ENCODE data around the gene SLC38A10.
A peak's percentile ranks its signal among the peaks of the same experiment; 100 is the strongest.

The SLC38A10 gene

GRCh38 chr17:81206657-81207056 lies 88.5 kb downstream of the SLC38A10 start:
- Histone ChIP-seq H3K4me3 (ENCODE audit: low read length) (no peak overlapping the region), H3K56ac (ENCODE audit: low read length) (no peak overlapping the region), H4K8ac (ENCODE audit: low read depth, low read length) (no peak overlapping the region), H3K18ac (ENCODE audit: low read length) (no peak overlapping the region), H3K27ac (ENCODE audit: low read depth, low read length) (no peak overlapping the region), H3K9ac (ENCODE audit: low read length) (no peak overlapping the region), H4K5ac (ENCODE audit: low read length) (no peak overlapping the region), H2BK5ac (ENCODE audit: low read length) (no peak overlapping the region), H3K27me3 (ENCODE audit: insufficient read depth, low read length, poor library complexity) (no peaks in the 10 kb centered on the region), H3K79me1 (ENCODE audit: low read length) (no peaks in the 10 kb centered on the region), H3K23ac (ENCODE audit: low read length) (no peak overlapping the region), H2BK120ac (ENCODE audit: low read depth, low read length) (no peak overlapping the region), H2BK15ac (replicated peaks; ENCODE audit: low read depth) (no peak overlapping the region), H3K36me3 (ENCODE audit: control insufficient read depth, insufficient read depth, low read length) (no peaks in the 10 kb centered on the region), H3K4ac (ENCODE audit: low read depth, low read length) (no peak overlapping the region), H3K4me2 (ENCODE audit: low read length) (no peak overlapping the region), H2AK5ac (ENCODE audit: low read length) (no peak overlapping the region), H3K4me1 (ENCODE audit: control insufficient read depth, low read depth, low read length) (no peaks in the 10 kb centered on the region), H3K79me2 (ENCODE audit: control insufficient read depth, insufficient read depth, low read length) (no peaks in the 10 kb centered on the region)
- no peak for DNase-seq
- WGBS (ENCODE audit: extremely low coverage, insufficient coverage, low lambda C conversion rate), result no CpG with 5 or more reads among the region's 12 CpGs

GRCh38 chr17:81206166-81206565 lies 88.9 kb downstream of the SLC38A10 start:
- no peaks in the 10 kb centered on the region for H3K36me3 ChIP-seq (ENCODE audit: control insufficient read depth, insufficient read depth, low read length)
- H4K8ac ChIP-seq (ENCODE audit: low read depth, low read length), result no peak overlapping the region
- no peaks in the 10 kb centered on the region for H3K27me3 ChIP-seq (ENCODE audit: insufficient read depth, low read length, poor library complexity)
- H3K4me1 ChIP-seq (ENCODE audit: control insufficient read depth, low read depth, low read length), result no peaks in the 10 kb centered on the region
- no peak overlapping the region for H3K56ac ChIP-seq (ENCODE audit: low read length)
- H3K18ac ChIP-seq (ENCODE audit: low read length), result no peak overlapping the region
- H3K9ac ChIP-seq (ENCODE audit: low read length), result no peak overlapping the region
- H3K4me3 ChIP-seq (ENCODE audit: low read length), result no peak overlapping the region
- no peak overlapping the region for H2BK5ac ChIP-seq (ENCODE audit: low read length)
- no peak for DNase-seq
- no peak overlapping the region for H2BK15ac ChIP-seq (replicated peaks; ENCODE audit: low read depth)
- H3K79me1 ChIP-seq (ENCODE audit: low read length), result no peaks in the 10 kb centered on the region
- no peaks in the 10 kb centered on the region for H3K79me2 ChIP-seq (ENCODE audit: control insufficient read depth, insufficient read depth, low read length)
- no peak overlapping the region for H3K4me2 ChIP-seq (ENCODE audit: low read length)
- WGBS (ENCODE audit: extremely low coverage, insufficient coverage, low lambda C conversion rate), result no CpG with 5 or more reads among the region's 4 CpGs
- H2AK5ac ChIP-seq (ENCODE audit: low read length), result no peak overlapping the region
- H3K4ac ChIP-seq (ENCODE audit: low read depth, low read length), result no peak overlapping the region
- H3K27ac ChIP-seq (ENCODE audit: low read depth, low read length), result no peak overlapping the region
- H3K23ac ChIP-seq (ENCODE audit: low read length), result no peak overlapping the region
- no peak overlapping the region for H2BK120ac ChIP-seq (ENCODE audit: low read depth, low read length)
- H4K5ac ChIP-seq (ENCODE audit: low read length), result no peak overlapping the region

- DNase-seq, result no peak
- no peaks in the 10 kb centered on the region for H3K79me1 ChIP-seq (ENCODE audit: low read length)
- H3K23ac ChIP-seq (ENCODE audit: low read length), result no peak overlapping the region
- no peaks in the 10 kb centered on the region for H3K27me3 ChIP-seq (ENCODE audit: insufficient read depth, low read length, poor library complexity)
- no peak overlapping the region for H4K8ac ChIP-seq (ENCODE audit: low read depth, low read length)
- H3K56ac ChIP-seq (ENCODE audit: low read length), result no peak overlapping the region
- H2BK15ac ChIP-seq (replicated peaks; ENCODE audit: low read depth), result no peak overlapping the region
- no peak overlapping the region for H2BK5ac ChIP-seq (ENCODE audit: low read length)
- H3K79me2 ChIP-seq (ENCODE audit: control insufficient read depth, insufficient read depth, low read length), result no peaks in the 10 kb centered on the region
- H4K5ac ChIP-seq (ENCODE audit: low read length), result no peak overlapping the region
- H3K18ac ChIP-seq (ENCODE audit: low read length), result no peak overlapping the region
- H3K4ac ChIP-seq (ENCODE audit: low read depth, low read length), result no peak overlapping the region
- no CpG with 5 or more reads among the region's 10 CpGs for WGBS (ENCODE audit: extremely low coverage, insufficient coverage, low lambda C conversion rate)
- no peak overlapping the region for H2BK120ac ChIP-seq (ENCODE audit: low read depth, low read length)
- H3K4me2 ChIP-seq (ENCODE audit: low read length), result no peak overlapping the region
- H3K4me3 ChIP-seq (ENCODE audit: low read length), result no peak overlapping the region
- H3K27ac ChIP-seq (ENCODE audit: low read depth, low read length), result no peak overlapping the region
- H2AK5ac ChIP-seq (ENCODE audit: low read length), result no peak overlapping the region
- H3K4me1 ChIP-seq (ENCODE audit: control insufficient read depth, low read depth, low read length), result no peaks in the 10 kb centered on the region
- no peak overlapping the region for H3K9ac ChIP-seq (ENCODE audit: low read length)
- H3K36me3 ChIP-seq (ENCODE audit: control insufficient read depth, insufficient read depth, low read length), result no peaks in the 10 kb centered on the region
These were observed 90.5 kb downstream of the SLC38A10 start for GRCh38 chr17:81204578-81204977.

- Histone ChIP-seq H3K23ac (ENCODE audit: low read length) (no peak overlapping the region), H3K56ac (ENCODE audit: low read length) (no peak overlapping the region), H3K9ac (ENCODE audit: low read length) (no peak overlapping the region), H2AK5ac (ENCODE audit: low read length) (no peak overlapping the region), H2BK5ac (ENCODE audit: low read length) (no peak overlapping the region), H3K36me3 (ENCODE audit: control insufficient read depth, insufficient read depth, low read length) (no peaks in the 10 kb centered on the region), H3K4me2 (ENCODE audit: low read length) (no peak overlapping the region), H3K4me1 (ENCODE audit: control insufficient read depth, low read depth, low read length) (no peaks in the 10 kb centered on the region), H3K18ac (ENCODE audit: low read length) (no peak overlapping the region), H3K27ac (ENCODE audit: low read depth, low read length) (no peak overlapping the region), H4K5ac (ENCODE audit: low read length) (no peak overlapping the region), H4K8ac (ENCODE audit: low read depth, low read length) (no peak overlapping the region), H3K27me3 (ENCODE audit: insufficient read depth, low read length, poor library complexity) (no peaks in the 10 kb centered on the region), H2BK120ac (ENCODE audit: low read depth, low read length) (no peak overlapping the region), H3K79me2 (ENCODE audit: control insufficient read depth, insufficient read depth, low read length) (no peaks in the 10 kb centered on the region), H2BK15ac (replicated peaks; ENCODE audit: low read depth) (no peak overlapping the region), H3K79me1 (ENCODE audit: low read length) (no peaks in the 10 kb centered on the region), H3K4me3 (ENCODE audit: low read length) (no peak overlapping the region), H3K4ac (ENCODE audit: low read depth, low read length) (no peak overlapping the region)
- WGBS (ENCODE audit: extremely low coverage, insufficient coverage, low lambda C conversion rate), result no CpG with 5 or more reads among the region's 20 CpGs
- no peak for DNase-seq
These were observed 92.0 kb downstream of the SLC38A10 start for GRCh38 chr17:81203136-81203535.

- Histone ChIP-seq H2BK5ac (ENCODE audit: low read length) (no peak overlapping the region), H3K18ac (ENCODE audit: low read length) (no peak overlapping the region), H2BK15ac (replicated peaks; ENCODE audit: low read depth) (no peak overlapping the region), H3K27ac (ENCODE audit: low read depth, low read length) (no peak overlapping the region), H3K27me3 (ENCODE audit: insufficient read depth, low read length, poor library complexity) (no peaks in the 10 kb centered on the region), H4K8ac (ENCODE audit: low read depth, low read length) (no peak overlapping the region), H2BK120ac (ENCODE audit: low read depth, low read length) (no peak overlapping the region), H3K23ac (ENCODE audit: low read length) (no peak overlapping the region), H3K56ac (ENCODE audit: low read length) (no peak overlapping the region), H2AK5ac (ENCODE audit: low read length) (no peak overlapping the region), H4K5ac (ENCODE audit: low read length) (no peak overlapping the region), H3K4me1 (ENCODE audit: control insufficient read depth, low read depth, low read length) (no peaks in the 10 kb centered on the region), H3K36me3 (ENCODE audit: control insufficient read depth, insufficient read depth, low read length) (no peaks in the 10 kb centered on the region), H3K79me1 (ENCODE audit: low read length) (no peaks in the 10 kb centered on the region), H3K9ac (ENCODE audit: low read length) (no peak overlapping the region), H3K4me2 (ENCODE audit: low read length) (no peak overlapping the region), H3K4me3 (ENCODE audit: low read length) (no peak overlapping the region), H3K79me2 (ENCODE audit: control insufficient read depth, insufficient read depth, low read length) (no peaks in the 10 kb centered on the region), H3K4ac (ENCODE audit: low read depth, low read length) (no peak overlapping the region)
- no CpG with 5 or more reads among the region's 10 CpGs for WGBS (ENCODE audit: extremely low coverage, insufficient coverage, low lambda C conversion rate)
- no peak for DNase-seq
These were observed 92.8 kb downstream of the SLC38A10 start for GRCh38 chr17:81202318-81202717.

- no peak overlapping the region for H2BK120ac ChIP-seq (ENCODE audit: low read depth, low read length)
- no peaks in the 10 kb centered on the region for H3K79me1 ChIP-seq (ENCODE audit: low read length)
- no peak overlapping the region for H3K27ac ChIP-seq (ENCODE audit: low read depth, low read length)
- H3K23ac ChIP-seq (ENCODE audit: low read length), result no peak overlapping the region
- no peaks in the 10 kb centered on the region for H3K27me3 ChIP-seq (ENCODE audit: insufficient read depth, low read length, poor library complexity)
- H3K56ac ChIP-seq (ENCODE audit: low read length), result no peak overlapping the region
- no peak overlapping the region for H2BK5ac ChIP-seq (ENCODE audit: low read length)
- H3K79me2 ChIP-seq (ENCODE audit: control insufficient read depth, insufficient read depth, low read length), result no peaks in the 10 kb centered on the region
- no peak overlapping the region for H3K18ac ChIP-seq (ENCODE audit: low read length)
- H4K8ac ChIP-seq (ENCODE audit: low read depth, low read length), result no peak overlapping the region
- no peak overlapping the region for H3K4me2 ChIP-seq (ENCODE audit: low read length)
- H3K36me3 ChIP-seq (ENCODE audit: control insufficient read depth, insufficient read depth, low read length), result no peaks in the 10 kb centered on the region
- no peak overlapping the region for H2BK15ac ChIP-seq (replicated peaks; ENCODE audit: low read depth)
- peak; percentile 76 for DNase-seq
- H3K4me3 ChIP-seq (ENCODE audit: low read length), result no peak overlapping the region
- H3K9ac ChIP-seq (ENCODE audit: low read length), result no peak overlapping the region
- no peak overlapping the region for H2AK5ac ChIP-seq (ENCODE audit: low read length)
- H3K4ac ChIP-seq (ENCODE audit: low read depth, low read length), result no peak overlapping the region
- no peaks in the 10 kb centered on the region for H3K4me1 ChIP-seq (ENCODE audit: control insufficient read depth, low read depth, low read length)
- no CpG with 5 or more reads among the region's 27 CpGs for WGBS (ENCODE audit: extremely low coverage, insufficient coverage, low lambda C conversion rate)
- no peak overlapping the region for H4K5ac ChIP-seq (ENCODE audit: low read length)
These were observed 94.2 kb downstream of the SLC38A10 start for GRCh38 chr17:81200695-81201580.

Measured in mesendoderm (in vitro differentiated cells).